Astrocyte of the spinal cord (primary cell): ENCODE results near the gene ZBTB20.
"Not testable (repeated sequence)": the region's sequence is repeated elsewhere in the genome, so short reads cannot be mapped to it uniquely, and the experiment has no call there.

Experiments
- DNase-seq: peaks from one replicate; pipeline ENCODE4 v3.0.0; 2011; ENCODE audit warnings: low read depth, low spot score
- H3K4me3 ChIP-seq: 2 replicates; pipeline ENCODE4 v1.5.1; 2011; ENCODE audit warnings: low read depth, mild to moderate bottlenecking, low read length, moderate library complexity
- in situ Hi-C: cut with HindIII; loops from 2 replicates; pipeline ENCODE4 v1.10.0; 2017; ENCODE audit warnings: low sequenced_read_pairs
- TF ChIP-seq, protein P1 (sequence below): IDR thresholded peaks from 2 replicates; pipeline ENCODE4 v1.5.1; 2012; ENCODE audit warnings: low read depth, mild to moderate bottlenecking, low read length, inconsistent platforms

Gene ZBTB20

DNA sequence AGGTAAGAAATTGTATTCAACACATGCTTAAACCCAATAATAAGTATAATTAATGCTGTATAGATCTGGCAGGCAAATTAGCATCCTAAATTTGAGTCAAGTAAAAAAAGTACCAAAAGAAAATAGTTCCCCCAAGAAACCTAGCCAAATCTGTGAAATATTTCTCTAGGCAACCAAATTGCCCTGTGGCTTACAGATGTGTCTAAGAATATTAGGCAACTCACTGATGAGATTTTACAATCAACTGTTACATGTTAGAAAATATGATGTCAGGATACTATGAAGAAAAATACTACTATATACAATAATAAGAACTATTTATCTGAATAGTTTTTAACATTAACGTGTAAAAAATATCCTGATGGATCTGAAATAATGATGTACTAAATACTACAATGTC lies 456.2 kb downstream of the ZBTB20 start:
- DNase-seq = no peak
- no peak overlapping the region for H3K4me3 ChIP-seq
- in situ Hi-C loops = no loop called here
- TF ChIP-seq, protein P1, sequence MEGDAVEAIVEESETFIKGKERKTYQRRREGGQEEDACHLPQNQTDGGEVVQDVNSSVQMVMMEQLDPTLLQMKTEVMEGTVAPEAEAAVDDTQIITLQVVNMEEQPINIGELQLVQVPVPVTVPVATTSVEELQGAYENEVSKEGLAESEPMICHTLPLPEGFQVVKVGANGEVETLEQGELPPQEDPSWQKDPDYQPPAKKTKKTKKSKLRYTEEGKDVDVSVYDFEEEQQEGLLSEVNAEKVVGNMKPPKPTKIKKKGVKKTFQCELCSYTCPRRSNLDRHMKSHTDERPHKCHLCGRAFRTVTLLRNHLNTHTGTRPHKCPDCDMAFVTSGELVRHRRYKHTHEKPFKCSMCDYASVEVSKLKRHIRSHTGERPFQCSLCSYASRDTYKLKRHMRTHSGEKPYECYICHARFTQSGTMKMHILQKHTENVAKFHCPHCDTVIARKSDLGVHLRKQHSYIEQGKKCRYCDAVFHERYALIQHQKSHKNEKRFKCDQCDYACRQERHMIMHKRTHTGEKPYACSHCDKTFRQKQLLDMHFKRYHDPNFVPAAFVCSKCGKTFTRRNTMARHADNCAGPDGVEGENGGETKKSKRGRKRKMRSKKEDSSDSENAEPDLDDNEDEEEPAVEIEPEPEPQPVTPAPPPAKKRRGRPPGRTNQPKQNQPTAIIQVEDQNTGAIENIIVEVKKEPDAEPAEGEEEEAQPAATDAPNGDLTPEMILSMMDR = no peak

DNA sequence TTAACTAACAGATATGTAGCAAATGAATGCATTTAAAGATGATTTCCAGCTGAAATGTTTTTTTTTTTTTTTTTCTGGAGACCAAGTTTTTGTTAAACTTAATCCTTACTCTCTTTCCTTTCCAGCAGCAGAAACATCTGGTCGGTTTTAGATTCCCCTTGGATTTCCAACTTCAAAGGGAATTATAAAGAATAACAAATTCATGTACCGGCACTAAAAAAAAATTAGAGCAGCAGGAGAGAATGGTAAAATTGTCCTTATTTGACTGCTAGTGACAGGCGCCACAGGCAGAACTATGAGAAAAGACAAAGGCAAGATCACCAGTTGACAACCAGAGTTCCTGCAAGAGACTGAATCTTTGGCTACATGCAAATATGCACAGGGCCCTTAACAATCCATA lies 459.9 kb downstream of the ZBTB20 start:
- DNase-seq = no peak
- no peak overlapping the region for H3K4me3 ChIP-seq
- TF ChIP-seq, protein P1 = no peak
- in situ Hi-C loops = no loop called here

DNA sequence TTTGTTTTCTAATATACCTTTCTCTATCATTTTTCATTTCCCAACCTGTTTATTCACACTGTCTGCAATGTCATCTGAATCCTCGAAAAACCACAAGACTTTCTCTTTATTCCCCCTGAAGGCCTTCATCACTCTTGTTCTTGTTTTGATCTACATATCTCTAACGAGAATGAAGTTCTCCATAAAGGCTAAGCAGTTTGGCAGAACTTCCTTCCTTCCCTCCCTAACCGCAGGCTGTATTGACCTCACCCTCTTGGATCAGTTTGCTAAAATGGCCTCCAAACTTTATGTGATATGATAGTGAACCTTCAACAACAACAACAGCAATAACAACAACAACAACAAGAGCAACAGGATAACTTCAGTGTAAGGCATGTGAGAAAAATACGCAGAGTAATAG lies 460.5 kb downstream of the ZBTB20 start:
- H3K4me3 ChIP-seq = no peak overlapping the region
- DNase-seq = no peak
- TF ChIP-seq, protein P1 = no peak
- in situ Hi-C loops = no loop called here

DNA sequence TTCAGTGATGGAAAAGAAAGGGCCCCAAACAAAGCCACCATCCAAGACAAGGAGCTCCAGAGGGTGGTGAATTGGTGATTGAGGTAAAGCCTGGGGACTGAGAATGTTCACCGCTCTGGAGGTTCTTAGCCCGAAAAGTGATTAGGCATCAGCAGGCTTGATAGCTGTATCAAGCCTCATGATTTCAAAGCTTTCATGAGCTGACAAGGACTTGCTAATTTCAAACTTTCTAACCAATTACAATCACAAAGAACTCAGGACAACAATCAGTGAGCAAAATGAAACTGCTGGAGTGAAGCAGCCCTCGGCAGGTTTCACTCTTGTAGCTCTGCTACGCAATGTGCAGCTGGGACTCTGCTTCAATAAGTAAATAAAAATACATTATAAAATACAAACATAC lies 461.9 kb downstream of the ZBTB20 start:
- DNase-seq = no peak
- TF ChIP-seq, protein P1 = no peak
- in situ Hi-C loops = no loop called here
- H3K4me3 ChIP-seq = no peak overlapping the region

DNA sequence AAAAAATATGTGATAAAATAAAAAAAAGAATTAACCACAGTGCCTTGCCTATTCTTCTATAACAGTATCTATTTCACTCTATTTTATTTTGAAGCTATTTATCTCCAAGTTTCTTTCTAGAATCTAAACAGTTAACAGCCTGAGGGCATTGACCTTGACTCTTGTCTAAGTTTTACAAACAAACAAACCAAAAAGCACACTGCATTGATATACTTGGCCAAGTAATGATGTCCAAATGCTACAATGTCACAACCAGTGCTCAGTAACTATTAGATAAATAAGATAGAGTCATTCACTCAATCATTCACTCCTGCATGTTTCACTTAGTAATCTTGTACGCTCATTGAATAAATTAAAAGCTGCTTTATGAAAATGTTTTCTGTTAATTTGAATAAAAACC lies 466.8 kb downstream of the ZBTB20 start:
- in situ Hi-C loops = no loop called here
- TF ChIP-seq, protein P1 = no peak
- DNase-seq = no peak
- H3K4me3 ChIP-seq = no peak overlapping the region

DNA sequence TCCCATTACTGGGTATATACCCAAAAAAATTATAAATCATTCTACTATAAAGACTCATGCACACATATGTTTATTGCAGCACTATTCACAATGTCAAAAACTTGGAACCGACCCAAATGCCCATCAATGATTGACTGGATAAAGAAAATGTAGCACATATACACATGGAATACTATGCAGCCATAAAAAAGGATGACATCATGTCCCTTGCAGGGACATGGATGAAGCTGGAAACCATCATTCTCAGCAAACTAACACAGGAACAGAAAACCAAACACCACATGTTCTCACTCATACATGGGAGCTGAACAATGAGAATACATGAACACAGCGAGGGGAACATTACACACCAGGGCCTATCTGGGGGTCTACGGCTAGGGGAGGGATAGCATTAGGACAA lies 467.3 kb downstream of the ZBTB20 start:
- in situ Hi-C loops, DNase-seq, H3K4me3 ChIP-seq: not testable (repeated sequence)

DNA sequence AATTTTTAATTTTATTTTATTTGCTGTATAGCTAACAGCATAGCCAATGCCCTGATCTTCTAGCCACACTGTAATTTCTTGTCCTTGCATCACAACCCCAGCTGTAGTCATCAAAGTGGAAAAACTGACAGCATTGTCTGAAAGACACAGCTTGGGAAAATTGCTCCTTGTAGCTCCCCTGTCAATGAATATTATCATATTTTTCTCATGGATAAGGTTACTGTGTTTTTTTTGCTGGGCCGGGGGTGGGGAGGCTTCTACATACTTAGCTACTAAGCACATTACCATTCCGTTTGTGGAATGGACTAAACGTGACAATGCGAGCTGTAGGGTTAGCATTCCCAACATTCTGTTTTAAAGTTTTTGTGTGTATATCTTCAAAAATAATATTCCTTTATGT lies 472.0 kb downstream of the ZBTB20 start:
- in situ Hi-C loops = no loop called here
- TF ChIP-seq, protein P1 = no peak
- peak; percentile 32 for DNase-seq
- H3K4me3 ChIP-seq = no peak overlapping the region
